Measurements from ENCODE around the gene BRD2. TPM values are rescaled to one million over a fixed set of nuclear protein-coding genes. Genes with fewer than 3 reads are reported as not detected.

BRD2 gene
- total RNA-seq, 2 donors from 2014 or later, result 99.1 to 171 TPM

- Histone ChIP-seq H3K27me3 (no peaks in the 10 kb centered on the region), H3K27ac (peak overlapping the region in 2 of 4 donors; percentile 31 to 99), H3K9me3 (no peaks in the 10 kb centered on the region), H3K4me1 (peaks cover 43% of the 10 kb centered on the region), H3K4me3 (peak overlapping the region; percentile 83 to 96), H3K36me3 (replicated peaks in 1 of 2; ENCODE audit: insufficient read depth in 1 of 2, low read depth in 2 of 2) (peaks cover 28 to 42% of the 10 kb centered on the region in 2 donors)
- TF ChIP-seq CTCF (IDR thresholded peaks at IDR 0.05) (no peak), POLR2A (IDR thresholded peaks at IDR 0.05) (no peak)
- WGBS, 2 donors, result 4 to 5% methylated on average over 9 to 14 of the region's 14 CpGs
- ATAC-seq (no peak), DNase-seq (no peak)
- intact Hi-C loops (cut with DNase I), result no loop called here
Observed at GRCh38 chr6:32974541-32975308, 6.3 kb downstream of the BRD2 start.

- no peak overlapping the region for H3K4me3 ChIP-seq
- H3K27me3 ChIP-seq, result no peaks in the 10 kb centered on the region
- intact Hi-C loops (cut with DNase I), result no loop called here
- H3K4me1 ChIP-seq, result peaks cover 50% of the 10 kb centered on the region
- no peak for DNase-seq
- no peak overlapping the region for H3K27ac ChIP-seq
- ATAC-seq, result no peak
- no peak for TF ChIP-seq CTCF (IDR thresholded peaks at IDR 0.05)
- no peak for TF ChIP-seq POLR2A (IDR thresholded peaks at IDR 0.05)
- H3K9me3 ChIP-seq, result no peaks in the 10 kb centered on the region
- peaks cover 39 to 53% of the 10 kb centered on the region in 2 donors for H3K36me3 ChIP-seq (replicated peaks in 1 of 2; ENCODE audit: insufficient read depth in 1 of 2, low read depth in 2 of 2)
- 24 to 41% methylated on average over 2 of the region's 2 CpGs for WGBS, 2 donors
Observed at GRCh38 chr6:32975886-32976285, 7.5 kb downstream of the BRD2 start.

- DNase-seq (no peak), ATAC-seq (no peak)
- Histone ChIP-seq H3K4me3 (no peak overlapping the region), H3K9me3 (no peaks in the 10 kb centered on the region), H3K4me1 (peaks cover 56% of the 10 kb centered on the region), H3K36me3 (replicated peaks in 1 of 2; ENCODE audit: insufficient read depth in 1 of 2, low read depth in 2 of 2) (peaks cover 39 to 56% of the 10 kb centered on the region in 2 donors), H3K27ac (peak overlapping the region in 1 of 4 donors; percentile 20), H3K27me3 (no peaks in the 10 kb centered on the region)
- no peak for TF ChIP-seq CTCF (IDR thresholded peaks at IDR 0.05)
- TF ChIP-seq POLR2A (IDR thresholded peaks at IDR 0.05), result no peak
- intact Hi-C loops (cut with DNase I), result no loop called here
- WGBS, 2 donors, result 50 to 66% methylated on average over 7 of the region's 7 CpGs
Observed at GRCh38 chr6:32976334-32977069, 8.1 kb downstream of the BRD2 start.

- no peak overlapping the region for H3K4me3 ChIP-seq
- peaks cover 65% of the 10 kb centered on the region for H3K4me1 ChIP-seq
- DNase-seq, result no peak
- TF ChIP-seq POLR2A (IDR thresholded peaks at IDR 0.05) (no peak), CTCF (IDR thresholded peaks at IDR 0.05) (no peak)
- 44 to 51% methylated on average over 10 of the region's 10 CpGs for WGBS, 2 donors
- H3K36me3 ChIP-seq (replicated peaks in 1 of 2; ENCODE audit: insufficient read depth in 1 of 2, low read depth in 2 of 2), result peaks cover 39 to 56% of the 10 kb centered on the region in 2 donors
- H3K27ac ChIP-seq, result peak overlapping the region in 2 of 4 donors; percentile 5 to 20
- H3K27me3 ChIP-seq, result no peaks in the 10 kb centered on the region
- H3K9me3 ChIP-seq, result no peaks in the 10 kb centered on the region
- intact Hi-C loops (cut with DNase I), result no loop called here
- no peak for ATAC-seq
Observed at GRCh38 chr6:32977272-32977952, 9.0 kb downstream of the BRD2 start.

Data from body of pancreas (tissue), 4 donors.